PFSK-1 (cell line): ENCODE measurements around the gene SPARC.

Experiments used
- FOXP2 ChIP-seq: optimal IDR thresholded peaks from 2 replicates; pipeline ENCODE3; 2011; ENCODE audit warnings: borderline replicate concordance, control low read depth, inconsistent platforms; ENCODE audit not compliant: insufficient read depth; ENCODE audit errors: extremely low read length, extremely low read depth
- POLR2AphosphoS5 ChIP-seq: IDR thresholded peaks from 2 replicates; pipeline ENCODE4 v1.6.1; 2012; ENCODE audit warnings: low read depth, mild to moderate bottlenecking, control low read depth, low read length, moderate library complexity
- REST ChIP-seq, 2 experiments: IDR thresholded peaks; 2 replicates each; pipeline versions ENCODE4 v1.6.1 to v1.8.0; 2011 to 2012; ENCODE audit warnings: low read depth in 2 of 2, low read length in 2 of 2, control low read depth in 1 of 2, inconsistent platforms in 1 of 2, mild to moderate bottlenecking in 1 of 2, moderate library complexity in 1 of 2; ENCODE audit not compliant: insufficient read depth in 1 of 2
- SIN3A ChIP-seq: IDR thresholded peaks from 2 replicates; pipeline ENCODE4 v1.6.1; 2012; ENCODE audit warnings: mild to moderate bottlenecking, low read length, moderate library complexity, borderline replicate concordance; ENCODE audit not compliant: insufficient read depth
- TAF1 ChIP-seq: IDR thresholded peaks from 2 replicates; pipeline ENCODE4 v1.6.1; 2012; ENCODE audit warnings: low read length, control low read depth, borderline replicate concordance; ENCODE audit not compliant: insufficient read depth

SPARC gene

GRCh38 chr5:151688436-151688835, 1.7 kb upstream of the SPARC start:
- TF ChIP-seq FOXP2, result no peak
- no peak for TF ChIP-seq REST (IDR thresholded peaks at IDR 0.05; ENCODE audit: insufficient read depth in 1 of 2, low read depth in 2 of 2, low read length in 2 of 2)
- no peak for TF ChIP-seq TAF1
- no peak for TF ChIP-seq POLR2AphosphoS5
- no peak for TF ChIP-seq SIN3A

- TF ChIP-seq REST (IDR thresholded peaks at IDR 0.05; ENCODE audit: insufficient read depth in 1 of 2, low read depth in 2 of 2, low read length in 2 of 2) (peak in 1 of 2 experiments; percentile 6; a peak in 1 of 4 replicates), TAF1 (no peak), SIN3A (0 out of 2 replicates have a peak, but pooled peaks have one; percentile 15), POLR2AphosphoS5 (no peak)
Measured at GRCh38 chr5:151685749-151686673, 704 bp downstream of the SPARC start.

- TF ChIP-seq TAF1, result no peak; the same call in 1 of the 2 replicates
- TF ChIP-seq FOXP2, result no peak
- TF ChIP-seq POLR2AphosphoS5, result peak; percentile 52; the same call in 1 of the 2 replicates
- peak; percentile 71; the same call in 1 of the 2 replicates for TF ChIP-seq SIN3A
Measured at GRCh38 chr5:151684690-151685361, 1.9 kb downstream of the SPARC start.

GRCh38 chr5:151683986-151684588, 2.6 kb downstream of the SPARC start:
- TF ChIP-seq REST (IDR thresholded peaks at IDR 0.05; ENCODE audit: insufficient read depth in 1 of 2, low read depth in 2 of 2, low read length in 2 of 2) (no peak), SIN3A (no peak), FOXP2 (no peak)

- TF ChIP-seq REST (IDR thresholded peaks at IDR 0.05; ENCODE audit: insufficient read depth in 1 of 2, low read depth in 2 of 2, low read length in 2 of 2) (no peak), SIN3A (no peak), FOXP2 (no peak), TAF1 (no peak), POLR2AphosphoS5 (no peak)
Measured at GRCh38 chr5:151683444-151683843, 3.3 kb downstream of the SPARC start.
